GM18498 (cell line): ENCODE results near the gene N4BP3.
"Not testable (repeated sequence)": the region's sequence is repeated elsewhere in the genome, so short reads cannot be mapped to it uniquely, and the experiment has no call there.

Source experiments
- ATAC-seq: cut with Tn5 transposase; IDR thresholded peaks from one replicate; pipeline ENCODE4 v1.9.1; 2021; ENCODE audit warnings: mild to moderate bottlenecking, moderate library complexity; ENCODE audit not compliant: unreplicated experiment

The N4BP3 gene

DNA sequence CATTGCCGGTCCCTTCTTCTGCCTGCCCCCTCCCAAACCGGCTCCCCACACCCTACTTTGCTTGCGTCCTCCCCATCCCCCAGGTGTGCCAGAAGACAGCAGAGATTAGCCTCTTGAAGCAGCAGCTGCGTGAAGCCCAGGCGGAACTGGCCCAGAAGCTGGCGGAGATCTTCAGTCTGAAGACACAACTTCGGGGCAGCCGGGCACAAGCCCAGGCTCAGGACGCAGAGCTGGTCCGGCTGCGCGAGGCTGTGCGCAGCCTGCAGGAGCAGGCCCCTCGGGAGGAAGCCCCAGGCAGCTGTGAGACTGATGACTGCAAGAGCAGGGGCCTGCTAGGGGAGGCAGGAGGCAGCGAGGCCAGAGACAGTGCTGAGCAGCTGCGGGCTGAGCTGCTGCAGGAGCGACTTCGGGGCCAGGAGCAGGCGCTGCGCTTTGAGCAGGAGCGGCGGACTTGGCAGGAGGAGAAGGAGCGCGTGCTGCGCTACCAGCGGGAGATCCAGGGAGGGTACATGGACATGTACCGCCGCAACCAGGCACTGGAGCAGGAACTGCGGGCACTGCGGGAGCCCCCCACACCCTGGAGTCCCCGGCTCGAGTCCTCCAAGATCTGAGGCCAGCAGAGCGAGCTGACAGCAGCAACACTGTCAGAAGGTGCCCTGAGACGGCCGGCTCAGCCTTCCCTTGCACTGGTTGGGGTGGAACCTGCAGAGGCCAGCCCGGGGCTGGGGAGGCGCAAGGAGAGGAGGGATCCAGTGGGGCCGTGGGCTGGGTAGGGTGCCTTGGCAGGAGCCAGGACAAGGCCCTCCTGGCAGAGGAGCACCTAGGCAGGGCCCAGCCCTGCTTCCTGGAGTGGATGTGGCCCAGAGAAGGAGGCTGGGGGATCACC, 8.3 kb downstream of the N4BP3 start:
- no peak for ATAC-seq

DNA sequence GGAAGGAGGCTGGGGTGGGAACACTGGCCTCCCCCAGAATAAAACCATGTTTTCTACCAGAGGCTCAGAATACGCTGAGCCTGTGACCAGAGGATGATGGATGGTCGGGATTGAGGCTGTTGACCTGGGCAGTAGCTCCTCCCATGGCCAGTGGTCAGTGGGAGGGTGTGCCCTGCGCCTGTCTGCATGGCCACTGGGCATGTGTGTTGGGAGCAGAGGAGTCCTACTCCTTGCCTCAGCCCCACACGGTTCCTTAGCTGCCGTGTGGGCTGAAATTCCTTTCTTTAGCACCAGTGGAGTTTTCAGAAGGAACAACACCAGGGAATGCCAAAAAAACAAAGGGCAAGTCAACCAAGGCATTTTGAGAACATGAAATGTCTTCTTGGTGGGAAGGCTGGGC, 9.0 kb downstream of the N4BP3 start:
- ATAC-seq: no peak

DNA sequence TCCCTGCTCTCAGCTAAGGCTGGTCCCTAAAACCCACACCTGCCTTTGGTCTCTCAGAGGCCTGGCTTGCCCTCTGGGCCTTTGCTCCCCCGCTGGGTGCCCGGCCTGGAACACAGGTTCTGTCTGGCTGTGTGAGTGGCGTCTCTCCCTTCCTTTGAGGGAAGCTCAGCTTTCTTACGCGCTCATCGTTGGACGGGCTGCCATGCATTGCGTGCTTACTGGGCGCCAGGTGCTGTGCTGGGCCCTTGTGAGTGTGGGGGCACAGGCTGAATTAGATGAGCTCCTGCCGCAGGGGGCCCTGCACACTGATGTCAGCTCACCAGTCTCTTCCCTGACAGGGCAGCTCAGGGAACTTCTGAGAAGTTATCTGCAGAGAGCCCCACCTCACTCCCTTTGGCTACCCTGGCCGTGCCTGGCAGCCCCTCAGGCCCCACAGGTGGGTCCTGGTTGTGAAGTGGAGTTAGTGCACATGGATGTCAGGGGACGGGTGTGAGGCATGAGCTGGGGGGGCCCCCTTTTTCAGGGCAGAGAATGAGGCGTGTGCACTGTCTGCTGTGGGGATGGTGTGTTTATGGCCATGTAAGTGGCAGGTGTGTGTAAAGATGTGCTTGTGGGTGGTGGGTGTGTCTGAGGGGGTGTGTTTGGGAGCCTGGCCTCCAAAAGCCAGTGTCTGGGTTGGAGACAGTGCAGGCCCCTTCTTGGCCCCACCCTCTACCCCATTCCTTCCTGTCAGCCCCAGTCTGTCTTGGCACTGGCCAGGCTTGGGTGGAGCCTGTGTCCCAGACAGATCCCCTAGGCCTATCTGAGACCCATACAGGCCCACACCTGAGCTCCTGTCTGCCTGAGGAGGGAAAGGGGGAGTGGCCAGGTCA, 10.0 kb downstream of the N4BP3 start:
- no peak for ATAC-seq

DNA sequence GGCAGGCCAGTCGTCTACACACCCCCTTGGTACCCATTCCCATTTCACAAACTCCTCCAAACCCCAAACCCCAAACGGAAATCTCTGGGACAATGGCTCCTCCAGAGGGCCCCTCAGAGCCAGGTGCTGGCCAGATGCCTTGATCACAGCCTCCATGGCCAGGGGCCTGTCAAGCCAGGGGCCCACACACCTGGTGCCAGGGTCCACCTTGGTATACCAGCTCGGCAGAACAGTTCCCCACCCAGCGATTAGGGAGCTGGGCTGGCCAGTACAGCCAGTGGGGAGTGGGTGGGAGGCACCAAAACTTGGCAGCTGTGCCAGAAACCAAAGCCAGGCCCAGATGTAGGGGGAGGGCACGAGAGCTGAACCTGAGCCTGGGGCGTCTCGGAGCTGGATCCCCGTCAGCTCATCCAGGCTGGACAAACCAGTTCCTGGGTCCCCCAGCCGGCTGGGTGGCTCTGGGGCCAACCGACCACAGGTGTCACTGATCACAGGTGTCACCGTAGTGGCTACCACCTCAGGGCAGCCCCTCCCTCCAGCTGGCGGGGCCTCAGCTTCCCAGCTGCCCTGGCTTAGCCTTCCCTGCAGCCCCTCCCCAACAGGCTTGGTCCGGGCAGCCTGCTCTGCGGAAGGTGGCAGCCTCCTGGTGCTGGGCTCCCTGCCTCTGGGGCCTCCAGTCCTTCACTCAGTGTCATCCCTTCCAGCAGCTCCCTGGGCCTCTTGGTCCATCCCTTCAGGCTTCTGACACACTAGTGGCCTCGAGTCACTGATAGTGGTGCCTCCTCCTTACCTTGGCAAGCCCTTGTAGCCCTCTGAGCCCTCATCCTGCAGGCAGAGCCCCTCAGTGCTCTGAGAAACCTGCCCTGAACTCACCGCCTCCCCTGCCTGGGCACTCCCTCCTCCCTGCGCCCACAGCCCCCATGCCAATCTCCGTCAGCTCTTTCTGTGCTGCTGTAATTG, 10.9 kb downstream of the N4BP3 start:
- no peak for ATAC-seq

DNA sequence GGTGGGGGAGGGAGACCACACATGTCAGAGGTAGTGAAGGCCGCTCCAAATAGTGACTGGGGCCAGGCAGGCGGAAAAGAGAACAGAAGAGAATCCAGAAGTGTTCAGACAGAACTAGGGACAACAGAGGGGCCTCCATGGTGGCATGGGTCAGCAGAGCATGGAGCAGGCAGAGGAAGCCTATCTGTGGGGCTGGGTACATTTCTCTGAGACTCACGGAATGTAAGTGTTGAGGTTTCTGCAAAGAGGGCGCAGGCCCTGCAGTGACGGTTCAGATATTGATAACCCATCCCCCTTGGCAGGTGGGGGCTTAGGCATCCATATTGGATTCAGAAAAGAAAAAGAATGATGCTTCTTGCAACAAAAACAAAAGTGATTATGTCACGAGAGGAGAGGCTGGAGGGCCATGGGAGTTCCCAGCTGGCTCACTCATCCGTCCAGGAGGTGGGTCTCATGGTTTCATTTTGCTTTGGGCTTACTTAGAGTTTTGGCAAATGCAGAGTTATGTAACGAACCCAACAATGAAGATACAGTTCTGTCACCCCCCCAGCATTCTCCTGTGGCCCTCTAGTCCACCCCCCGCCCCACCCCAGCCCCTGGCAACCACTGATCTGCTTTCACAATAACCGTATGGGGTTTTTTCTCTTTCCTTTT, 12.0 kb downstream of the N4BP3 start:
- no peak for ATAC-seq

DNA sequence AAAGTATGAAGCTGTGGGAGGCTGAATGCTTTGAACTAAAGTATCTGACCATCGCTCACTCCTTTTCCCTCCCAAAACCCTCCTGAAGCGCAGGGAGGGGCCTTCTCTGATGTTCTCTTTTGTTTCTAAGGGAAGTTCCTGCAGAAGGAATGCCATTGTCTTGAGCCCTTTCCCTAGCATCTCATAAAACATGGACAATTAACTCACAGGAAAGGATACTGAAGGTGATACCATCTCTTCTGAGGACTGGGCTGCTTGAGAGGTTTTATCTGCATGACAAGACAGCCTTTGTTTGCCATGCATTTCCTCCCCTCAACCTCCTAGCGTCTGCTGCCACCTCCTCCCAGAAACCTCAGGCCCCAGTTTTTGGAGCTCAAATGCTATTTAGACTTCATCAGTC, 13.2 kb downstream of the N4BP3 start:
- ATAC-seq: no peak

DNA sequence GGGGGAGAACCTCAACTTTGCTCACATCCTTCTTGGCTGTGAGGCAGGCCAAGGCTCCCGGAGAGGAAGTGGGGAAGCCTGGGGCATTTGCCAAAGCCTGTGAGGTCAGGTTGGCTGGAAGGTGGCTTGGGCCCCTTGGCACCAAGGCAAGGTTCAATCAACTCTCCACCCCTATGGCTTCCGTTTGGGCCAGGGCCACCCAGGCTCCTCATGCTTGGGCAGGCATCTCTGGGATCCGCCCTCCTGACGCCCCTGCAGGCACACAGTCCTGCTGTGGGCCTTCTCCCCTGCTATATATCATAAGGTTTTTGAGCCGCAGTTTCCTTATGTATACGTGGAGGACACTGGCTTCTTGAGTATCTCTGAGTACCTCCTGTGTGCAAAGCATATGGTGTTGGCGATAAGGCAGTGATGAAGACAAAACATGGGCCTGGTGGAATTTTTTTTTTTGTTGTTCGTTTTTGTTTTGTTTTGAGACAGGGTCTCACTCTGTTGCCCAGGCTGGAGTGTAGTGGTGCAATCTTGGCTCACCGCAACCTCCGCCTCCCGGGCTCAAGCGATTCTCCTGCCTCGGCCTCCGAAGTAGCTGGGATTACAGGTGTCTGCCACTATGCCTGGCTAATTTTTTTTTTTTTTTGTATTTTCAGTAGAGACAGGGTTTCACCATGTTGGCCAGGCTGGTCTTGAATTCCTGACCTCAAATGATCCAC, 14.1 kb downstream of the N4BP3 start:
- ATAC-seq: not testable (repeated sequence)

DNA sequence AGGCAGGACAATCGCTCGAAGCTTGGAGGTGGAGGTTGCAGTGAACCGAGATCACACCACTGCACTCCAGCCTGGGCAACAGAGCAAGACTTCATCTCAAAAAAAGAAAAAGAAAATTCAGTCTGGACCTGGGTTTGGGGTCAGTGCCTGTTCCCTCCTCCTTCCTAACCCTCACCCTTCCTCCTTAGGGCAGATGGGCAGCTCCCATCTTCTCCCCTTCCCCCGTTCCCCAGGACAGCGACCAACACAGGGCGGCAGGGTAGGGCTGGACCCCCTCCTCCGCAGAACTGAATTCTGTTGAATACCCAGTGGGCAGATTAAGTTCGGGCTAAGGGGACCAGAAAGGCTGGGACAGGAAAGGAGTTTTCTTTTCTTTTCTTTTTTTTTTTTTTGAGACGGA, 16.0 kb downstream of the N4BP3 start:
- no peak for ATAC-seq

DNA sequence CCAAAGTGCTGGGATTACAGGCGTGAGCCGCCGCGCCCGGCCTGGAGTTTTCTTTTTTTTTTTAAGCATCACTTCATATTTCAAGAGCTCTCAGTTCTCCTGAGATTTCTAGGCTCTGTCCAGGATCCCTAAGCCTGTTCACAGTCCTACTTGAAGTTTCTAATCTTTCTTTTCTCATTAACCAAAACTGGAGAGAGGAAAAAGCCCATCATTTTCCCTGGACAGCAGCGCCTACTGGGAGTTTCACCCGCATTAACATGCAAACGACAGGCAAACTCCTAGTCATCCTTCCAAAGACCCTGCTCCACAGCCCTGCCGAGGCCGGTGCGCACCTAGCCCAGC, 16.9 kb downstream of the N4BP3 start:
- ATAC-seq: not testable (repeated sequence)

DNA sequence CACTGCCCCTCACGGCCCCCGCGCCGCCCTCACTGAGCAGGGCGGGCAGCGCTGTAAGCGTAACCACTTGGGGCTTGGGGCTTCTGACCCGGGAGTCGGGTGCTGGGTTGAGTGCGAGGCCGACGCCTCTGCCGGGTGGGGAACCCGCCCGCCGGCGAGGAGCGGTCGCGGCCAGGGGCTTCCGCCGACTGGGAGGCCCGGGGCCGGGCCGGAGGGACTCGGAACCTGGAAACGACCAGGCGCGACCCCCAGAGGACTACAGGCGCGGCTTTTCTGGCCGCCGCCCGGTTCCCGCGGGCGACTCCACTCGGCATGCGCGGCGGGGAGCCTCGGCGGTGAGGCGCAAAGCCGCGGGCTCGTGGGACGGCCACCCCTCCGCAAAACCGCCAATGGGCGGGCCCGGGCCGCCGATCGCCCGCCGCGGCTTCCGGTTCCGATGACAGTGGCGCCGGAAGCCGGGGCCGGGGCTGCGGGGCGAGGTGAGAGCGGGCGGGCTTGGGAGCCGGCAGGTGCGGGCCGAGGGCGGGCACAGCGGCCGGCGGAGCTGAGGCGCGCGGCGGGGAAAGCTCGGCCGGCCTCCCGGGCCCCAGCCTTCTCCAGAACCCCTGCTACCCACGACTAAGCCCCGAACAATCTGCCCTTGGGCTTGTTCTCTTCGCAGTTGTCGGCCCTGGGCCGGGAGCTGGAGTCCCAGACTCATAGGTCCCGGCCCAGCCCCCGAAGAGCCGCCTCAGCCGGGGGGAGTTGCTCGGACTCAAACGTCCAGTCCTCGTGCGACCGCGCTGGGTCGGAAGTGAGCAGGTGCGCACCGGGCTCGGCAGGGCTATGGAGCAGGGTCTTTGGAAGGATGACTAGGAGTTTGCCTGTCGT, 17.5 kb downstream of the N4BP3 start, which contains the start of gene RMND5B:
Gene RMND5B (plus strand): TSS at position 439 of the 870 bp plus-strand sequence. CDS start 7,106 bp downstream, outside the sequence.
- ATAC-seq: peak; percentile 89

DNA sequence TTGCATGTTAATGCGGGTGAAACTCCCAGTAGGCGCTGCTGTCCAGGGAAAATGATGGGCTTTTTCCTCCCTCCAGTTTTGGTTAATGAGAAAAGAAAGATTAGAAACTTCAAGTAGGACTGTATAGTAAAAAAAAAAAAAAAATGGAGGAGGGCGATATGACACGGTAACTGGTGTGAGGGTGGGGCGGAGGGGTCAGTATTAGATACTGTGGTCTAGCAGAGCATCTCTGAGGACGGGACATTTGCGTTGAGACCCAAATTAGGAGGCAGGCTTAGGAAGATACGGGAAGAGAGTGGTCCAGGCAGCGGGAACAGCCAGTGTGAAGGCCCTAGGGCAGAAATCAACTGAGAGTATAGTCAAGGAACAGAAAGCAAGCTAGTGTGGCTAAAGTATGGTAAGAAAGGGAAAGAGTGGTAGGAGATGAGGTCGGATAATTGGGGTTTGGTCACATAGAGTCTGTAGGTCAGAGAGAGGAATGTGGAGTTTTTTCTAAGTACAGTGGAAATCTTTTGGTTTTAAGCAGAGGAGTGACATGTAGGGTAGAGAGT, 18.2 kb downstream of the N4BP3 start:
- no peak for ATAC-seq

DNA sequence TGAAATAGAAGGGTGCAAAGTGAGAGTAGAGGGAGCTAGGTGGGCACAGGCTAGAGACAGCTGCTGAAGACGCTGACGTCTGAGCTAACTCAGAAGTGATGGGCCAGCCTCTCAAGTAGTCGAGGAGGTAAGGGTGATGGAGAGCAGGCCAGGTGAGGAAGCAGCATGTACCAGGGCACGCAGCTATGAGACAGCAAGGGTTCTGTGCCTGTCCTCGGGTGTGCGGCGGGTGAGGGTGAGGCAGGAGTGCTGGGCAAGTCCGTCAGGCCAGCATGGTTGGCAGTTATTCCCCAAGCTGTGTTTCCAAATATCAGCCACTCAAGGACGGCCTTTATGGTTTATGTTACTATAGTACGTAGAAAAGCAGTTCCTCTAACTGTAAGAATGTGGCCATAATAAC, 23.7 kb downstream of the N4BP3 start:
- ATAC-seq: no peak

DNA sequence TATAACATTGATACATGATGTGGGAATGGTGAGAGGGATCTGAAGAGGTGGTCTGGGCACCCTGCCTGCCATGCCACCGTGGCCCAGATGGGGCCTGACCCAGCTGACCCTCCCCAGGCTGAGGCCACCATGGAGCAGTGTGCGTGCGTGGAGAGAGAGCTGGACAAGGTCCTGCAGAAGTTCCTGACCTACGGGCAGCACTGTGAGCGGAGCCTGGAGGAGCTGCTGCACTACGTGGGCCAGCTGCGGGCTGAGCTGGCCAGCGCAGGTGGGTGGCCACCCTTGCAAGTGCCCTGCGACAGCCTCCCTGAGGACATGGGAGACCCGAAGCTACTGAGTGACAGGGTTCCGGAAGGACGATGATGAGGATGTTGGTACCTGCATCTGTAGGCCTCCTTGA, 24.7 kb downstream of the N4BP3 start:
- no peak for ATAC-seq

DNA sequence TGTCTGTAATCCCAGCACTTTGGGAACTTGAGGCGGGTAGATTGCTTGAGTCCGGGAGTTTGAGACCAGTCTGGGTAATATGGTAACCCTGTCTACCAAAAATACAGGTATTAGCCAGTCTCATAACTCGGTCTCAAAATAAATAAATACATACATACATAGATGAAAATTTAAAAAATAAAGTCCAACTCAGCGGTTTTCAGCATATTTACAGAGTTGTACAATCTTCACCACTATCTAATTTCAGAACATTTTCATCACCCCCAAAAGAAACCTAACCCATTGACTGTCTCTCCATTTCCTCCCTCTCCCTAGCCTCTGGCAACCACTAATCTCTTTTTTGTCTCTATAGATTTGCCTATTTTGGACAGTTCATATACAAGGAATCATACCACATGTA, 28.2 kb downstream of the N4BP3 start:
- ATAC-seq: no peak

DNA sequence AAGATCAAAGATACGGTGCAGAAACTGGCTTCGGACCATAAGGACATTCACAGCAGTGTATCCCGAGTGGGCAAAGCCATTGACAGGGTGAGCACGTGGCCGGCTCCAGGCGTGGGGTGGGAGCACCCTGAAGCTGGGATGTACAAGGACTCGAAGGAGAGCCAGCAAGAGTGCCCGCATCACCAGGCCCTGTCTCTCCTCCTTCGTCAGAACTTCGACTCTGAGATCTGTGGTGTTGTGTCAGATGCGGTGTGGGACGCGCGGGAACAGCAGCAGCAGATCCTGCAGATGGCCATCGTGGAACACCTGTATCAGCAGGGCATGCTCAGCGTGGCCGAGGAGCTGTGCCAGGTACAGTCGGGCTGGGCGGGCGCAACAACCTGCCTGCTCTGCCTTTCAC, 29.3 kb downstream of the N4BP3 start:
- no peak for ATAC-seq

DNA sequence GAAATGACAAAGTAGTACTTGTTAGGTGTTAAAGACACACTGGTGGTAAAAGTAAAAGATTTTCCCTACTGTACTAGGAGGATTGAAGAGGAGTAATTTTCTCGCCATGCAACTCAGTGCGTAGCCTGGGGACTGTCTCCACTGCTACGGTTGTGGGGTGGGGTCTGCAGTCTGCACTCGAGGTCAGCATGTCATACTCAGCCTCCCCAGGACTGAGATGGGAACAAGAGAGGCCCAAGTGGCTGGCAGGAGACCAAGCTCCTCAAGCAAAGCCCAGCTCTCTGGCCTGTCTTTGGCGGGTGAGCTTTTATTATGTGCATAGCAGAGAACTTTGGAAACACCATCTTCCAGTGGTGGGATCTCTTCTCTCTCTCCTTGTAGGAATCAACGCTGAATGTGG, 29.9 kb downstream of the N4BP3 start:
- ATAC-seq: no peak

DNA sequence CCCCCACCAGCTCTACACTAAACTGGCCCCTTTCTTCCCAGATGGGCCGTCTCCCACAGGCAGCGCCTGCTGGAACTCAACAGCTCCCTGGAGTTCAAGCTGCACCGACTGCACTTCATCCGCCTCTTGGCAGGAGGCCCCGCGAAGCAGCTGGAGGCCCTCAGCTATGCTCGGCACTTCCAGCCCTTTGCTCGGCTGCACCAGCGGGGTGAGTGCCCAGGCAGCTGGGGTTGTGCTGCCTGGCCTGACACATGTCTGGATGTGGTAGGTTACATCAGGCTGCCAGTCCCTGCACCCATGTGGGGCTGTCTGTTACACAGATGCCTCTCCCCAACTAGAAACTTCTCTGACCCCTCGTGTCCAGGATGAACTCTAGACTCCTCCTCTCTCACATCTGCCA, 30.6 kb downstream of the N4BP3 start:
- no peak for ATAC-seq
